Endothelial cell of umbilical vein (primary cell): Measurements from ENCODE around the gene ARG2. TPM values are rescaled to one million over a fixed set of nuclear protein-coding genes. Genes with fewer than 3 reads are reported as not detected.
A peak's percentile ranks its signal among the peaks of the same experiment; 100 is the strongest.

Experiments
- BruUV-seq: library from RNA; stranded (reverse); fragments of 400-500 nt; replicated peaks from 2 replicates; lab custom pipeline; 2021; lab: Mats Ljungman, UMichigan
- CTCF ChIA-PET: fragments of 300-600, 350-600 bp; sonication (Branson Sonifier 250); formaldehyde crosslinking; loops from one replicate; lab custom pipeline; 2021; ENCODE audit warnings: antibody characterized with exemption, inconsistent platforms; lab: Charles Lee
- POLR2A ChIA-PET: fragments of 300-600, 350-600 bp; sonication (Branson Sonifier 250); formaldehyde crosslinking; loops from one replicate; lab custom pipeline; 2021; ENCODE audit warnings: antibody characterized with exemption, inconsistent platforms; lab: Charles Lee
- DNase-seq: peaks from one replicate; pipeline ENCODE4 v3.0.0-alpha.2; 2011; ENCODE audit warnings: low read depth, low spot score
- FAIRE-seq: peaks from 2 replicates; lab custom pipeline; 2011; peaks lifted over from hg19 to GRCh38; lab: Jason Lieb, UNC
- H2AFZ ChIP-seq: 2 replicates; pipeline ENCODE4 v1.6.0; 2012; ENCODE audit warnings: low read depth, low read length, control low read depth, inconsistent platforms
- H3K27ac ChIP-seq: 2 replicates; pipeline ENCODE4 v1.5.1; 2011; ENCODE audit warnings: low read depth, mild to moderate bottlenecking, control low read depth, low read length, moderate library complexity; ENCODE audit not compliant: insufficient read depth
- H3K27me3 ChIP-seq, 2 experiments: 2 replicates each; pipeline versions ENCODE4 v1.6.0 to v1.6.1; 2011; ENCODE audit warnings: low read length in 2 of 2, mixed read lengths in 1 of 2; ENCODE audit not compliant: control insufficient read depth in 2 of 2, insufficient read depth in 2 of 2
- H3K36me3 ChIP-seq, 2 experiments: 2 replicates in 1 of 2; 3 replicates in 1 of 2; pipeline ENCODE4 v1.5.1; 2011; ENCODE audit warnings: low read length in 2 of 2, mild to moderate bottlenecking in 1 of 2, moderate library complexity in 1 of 2; ENCODE audit not compliant: control insufficient read depth in 2 of 2, insufficient read depth in 2 of 2; ENCODE audit errors: extremely low read depth in 1 of 2
- H3K4me1 ChIP-seq: 3 replicates; pipeline ENCODE4 v1.5.1; 2011; ENCODE audit warnings: mild to moderate bottlenecking, low read length; ENCODE audit not compliant: control insufficient read depth, insufficient read depth; ENCODE audit errors: extremely low read depth
- H3K4me2 ChIP-seq: 2 replicates; pipeline ENCODE4 v1.6.1; 2011; ENCODE audit warnings: low read length, control low read depth, mixed read lengths; ENCODE audit not compliant: insufficient read depth
- H3K4me3 ChIP-seq, 3 experiments: fragments of 200-600 bp in 1 of 3; sonication (generic), shearing (Covaris generic) in 1 of 3; replicated peaks in 1 of 3; 2 replicates each; pipeline ENCODE4 v1.5.1; 2011 to 2016; ENCODE audit warnings: control low read depth in 3 of 3, low read length in 3 of 3, mild to moderate bottlenecking in 2 of 3, inconsistent platforms in 1 of 3, low read depth in 1 of 3, moderate library complexity in 1 of 3; ENCODE audit not compliant: insufficient read depth in 1 of 3
- H3K79me2 ChIP-seq: 2 replicates; pipeline ENCODE4 v1.6.0; 2012; ENCODE audit warnings: low read length, inconsistent platforms; ENCODE audit not compliant: control insufficient read depth, insufficient read depth
- H3K9ac ChIP-seq: replicated peaks from 2 replicates; pipeline ENCODE3; 2011; ENCODE audit warnings: low read length, control low read depth; ENCODE audit not compliant: insufficient read depth; ENCODE audit errors: extremely low read depth
- H3K9me1 ChIP-seq: replicated peaks from 3 replicates; pipeline ENCODE4 v1.6.0; 2011; ENCODE audit warnings: mild to moderate bottlenecking, low read length; ENCODE audit not compliant: control insufficient read depth, insufficient read depth; ENCODE audit errors: extremely low read depth
- H3K9me3 ChIP-seq: replicated peaks from 2 replicates; pipeline ENCODE4 v1.5.1; 2012; ENCODE audit warnings: low read length, inconsistent platforms; ENCODE audit not compliant: control insufficient read depth, insufficient read depth
- H4K20me1 ChIP-seq: replicated peaks from 2 replicates; pipeline ENCODE3; 2011; ENCODE audit warnings: mild to moderate bottlenecking, low read length; ENCODE audit not compliant: control insufficient read depth, insufficient read depth; ENCODE audit errors: extremely low read depth
- CTCF ChIP-seq, 2 donors: IDR thresholded peaks; 1 replicate in 1 of 2; 2 replicates in 1 of 2; pipeline ENCODE4 v1.5.1; 2011; ENCODE audit warnings: low read length in 2 of 2, mild to moderate bottlenecking in 2 of 2, moderate library complexity in 2 of 2, control low read depth in 1 of 2, inconsistent platforms in 1 of 2, low read depth in 1 of 2; ENCODE audit not compliant: insufficient read depth in 1 of 2; ENCODE audit errors: extremely low read depth in 1 of 2
- EZH2 ChIP-seq: IDR thresholded peaks from 2 replicates; pipeline ENCODE4 v1.6.1; 2012; ENCODE audit warnings: borderline replicate concordance, low read depth, mild to moderate bottlenecking, moderate library complexity, low read length, inconsistent platforms; ENCODE audit not compliant: severe bottlenecking
- FOS ChIP-seq: IDR thresholded peaks from 2 replicates; pipeline ENCODE4 v1.6.1; 2011; ENCODE audit warnings: mild to moderate bottlenecking, low read length, moderate library complexity, borderline replicate concordance; ENCODE audit not compliant: insufficient read depth
- GATA2 ChIP-seq: IDR thresholded peaks from 2 replicates; pipeline ENCODE4 v1.7.0; 2011; ENCODE audit warnings: low read depth, mild to moderate bottlenecking, moderate library complexity, mixed read lengths, low read length; ENCODE audit not compliant: insufficient read length, insufficient read depth
- JUN ChIP-seq: IDR thresholded peaks from 2 replicates; pipeline ENCODE4 v1.6.1; 2011; ENCODE audit warnings: borderline replicate concordance, low read depth; ENCODE audit not compliant: insufficient read length, insufficient read depth
- MAX ChIP-seq: IDR thresholded peaks from 2 replicates; pipeline ENCODE4 v1.6.1; 2011; ENCODE audit not compliant: insufficient read depth, insufficient read length
- MYC ChIP-seq: IDR thresholded peaks from one replicate; pipeline ENCODE4 v1.6.1; 2011; ENCODE audit warnings: mild to moderate bottlenecking, low read depth, low read length
- POLR2A ChIP-seq: IDR thresholded peaks from 2 replicates; pipeline ENCODE4 v1.6.1; 2012; ENCODE audit warnings: low read depth, mild to moderate bottlenecking, control low read depth, low read length
- POLR2AphosphoS5 ChIP-seq: IDR thresholded peaks from 2 replicates; pipeline ENCODE4 v1.6.1; 2012; ENCODE audit warnings: low read depth, mild to moderate bottlenecking, control low read depth, low read length, moderate library complexity; ENCODE audit not compliant: insufficient read depth
- dilution Hi-C: fragments of 300-500 bp; cut with MboI; formaldehyde crosslinking; loops from one replicate; pipeline ENCODE4 v1.15.0; 2019; ENCODE audit warnings: low sequenced_read_pairs; ENCODE audit not compliant: extremely low pct_ligation_motif_present
- intact Hi-C: fragments of 100-400 bp; cut with micrococcal nuclease; formaldehyde crosslinking; loops from one replicate; pipeline ENCODE4 v1.10.0; 2022
- polyA plus RNA-seq, 4 experiments: library from polyadenylated mRNA; depleted of rRNA in 3 of 4; stranded (reverse) in 3 of 4; unstranded in 1 of 4; fragments of >200 nt; gene quantifications; 2 replicates each; pipeline versions ENCODE4 v1.2.1 to v1.2.3, GENCODE V29; 2011 to 2012; ENCODE audit warnings: missing spikeins in 1 of 4
- total RNA-seq: library from RNA; stranded (reverse); gene quantifications from 2 replicates; pipeline ENCODE4 v1.2.3, GENCODE V29; 2021

ARG2 gene
- total and polyA plus RNA-seq, 2 donors (not counting 3 experiments of a cell fraction or from before 2014, with no cell fraction given): 16.6 to 22.5 TPM

DNA sequence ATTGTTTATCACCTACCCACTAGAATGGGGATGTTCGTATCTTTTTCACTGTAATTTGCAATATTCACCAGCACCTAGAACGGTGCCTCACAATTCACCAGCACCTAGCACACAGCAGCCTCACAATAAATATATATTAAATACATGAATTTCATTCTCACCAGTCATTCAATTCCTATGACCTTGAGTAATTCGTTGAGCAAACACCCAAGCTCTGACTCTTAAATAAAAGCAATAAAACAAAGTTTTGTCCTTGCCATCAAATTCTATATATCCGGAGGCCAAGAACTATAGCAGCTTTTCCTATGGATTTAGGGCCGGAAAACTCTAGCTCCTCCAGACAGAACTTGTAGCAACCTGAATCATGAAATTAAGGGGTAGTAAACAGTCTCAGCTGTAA is 53.7 kb downstream of the ARG2 start:
- intact Hi-C loops: no loop called here
- Histone ChIP-seq H3K9ac (peak overlapping the region; percentile 94), H3K4me3 (peak overlapping the region; percentile 88 to 99 (median 97)), H2AFZ (no peak overlapping the region), H3K79me2 (peaks cover 41% of the 10 kb centered on the region), H3K36me3 (peaks cover 2% of the 10 kb centered on the region in 2 experiments), H3K9me1 (no peaks in the 10 kb centered on the region), H3K27ac (peak overlapping the region; percentile 83), H3K9me3 (no peaks in the 10 kb centered on the region), H4K20me1 (peaks cover 7% of the 10 kb centered on the region), H3K4me2 (peak overlapping the region; percentile 98), H3K27me3 (no peaks in the 10 kb centered on the region), H3K4me1 (peaks cover 17% of the 10 kb centered on the region)
- dilution Hi-C loops: no loop called here
- DNase-seq: peak; percentile 17
- ChIA-PET POLR2A (no interaction called here), CTCF (interaction anchor here (1.1 to 15.5 kb wide), 6 partner anchors 22 to 147 kb away, joined by 3 to 437 read pairs (median 8); partner anchors contain the start of genes ARG2, PIGH, RDH11 and RDH12)
- TF ChIP-seq CTCF (IDR thresholded peaks at IDR 0.05; ENCODE audit: extremely low read depth in 1 of 2, insufficient read depth in 1 of 2, low read depth in 1 of 2, low read length in 2 of 2): no peak
- TF ChIP-seq FOS: no peak
- no peak for TF ChIP-seq POLR2A
- TF ChIP-seq EZH2: no peak
- TF ChIP-seq POLR2AphosphoS5: no peak
- FAIRE-seq: no peak
- BruUV-seq: no TSS peak

- Histone ChIP-seq H3K9me3 (no peaks in the 10 kb centered on the region), H3K9ac (peak overlapping the region; percentile 94), H3K4me1 (peaks cover 17% of the 10 kb centered on the region), H3K36me3 (peaks cover 2% of the 10 kb centered on the region in 2 experiments), H3K4me2 (peak overlapping the region; percentile 98), H4K20me1 (peaks cover 5% of the 10 kb centered on the region), H3K79me2 (peaks cover 45% of the 10 kb centered on the region), H3K27ac (peak overlapping the region; percentile 83), H3K9me1 (no peaks in the 10 kb centered on the region), H3K4me3 (peak overlapping the region; percentile 88 to 99 (median 97)), H2AFZ (peak overlapping the region; percentile 94), H3K27me3 (no peaks in the 10 kb centered on the region)
- POLR2A ChIA-PET: no interaction called here
- dilution Hi-C loops (no loop called here), intact Hi-C loops (loop anchor here (1.0 to 2.0 kb wide), 2 partner anchors 21 to 31 kb away; partner anchors contain the start of gene RDH11)
- FAIRE-seq (peak; percentile 43), DNase-seq (peak; percentile 70)
- TF ChIP-seq POLR2A (no peak), POLR2AphosphoS5 (no peak), MYC (no peak), GATA2 (no peak), FOS (no peak), EZH2 (no peak), CTCF (IDR thresholded peaks at IDR 0.05; ENCODE audit: extremely low read depth in 1 of 2, insufficient read depth in 1 of 2, low read depth in 1 of 2, low read length in 2 of 2) (no peak), MAX (no peak), JUN (no peak)
- CTCF ChIA-PET: interaction anchor here (1.1 to 15.5 kb wide), 6 partner anchors 21 to 147 kb away, joined by 3 to 437 read pairs (median 8); partner anchors contain the start of genes ARG2, PIGH, RDH11 and RDH12
- BruUV-seq: TSS peak; percentile 38
These were observed 54.4 kb downstream of the ARG2 start for GRCh38 chr14:67674139-67674479.
